Measurements from ENCODE around the gene THUMPD3.

The THUMPD3 gene

GRCh38 chr3:9322780-9323179 lies 40.1 kb upstream of the THUMPD3 start:
- TF ChIP-seq, protein P1, sequence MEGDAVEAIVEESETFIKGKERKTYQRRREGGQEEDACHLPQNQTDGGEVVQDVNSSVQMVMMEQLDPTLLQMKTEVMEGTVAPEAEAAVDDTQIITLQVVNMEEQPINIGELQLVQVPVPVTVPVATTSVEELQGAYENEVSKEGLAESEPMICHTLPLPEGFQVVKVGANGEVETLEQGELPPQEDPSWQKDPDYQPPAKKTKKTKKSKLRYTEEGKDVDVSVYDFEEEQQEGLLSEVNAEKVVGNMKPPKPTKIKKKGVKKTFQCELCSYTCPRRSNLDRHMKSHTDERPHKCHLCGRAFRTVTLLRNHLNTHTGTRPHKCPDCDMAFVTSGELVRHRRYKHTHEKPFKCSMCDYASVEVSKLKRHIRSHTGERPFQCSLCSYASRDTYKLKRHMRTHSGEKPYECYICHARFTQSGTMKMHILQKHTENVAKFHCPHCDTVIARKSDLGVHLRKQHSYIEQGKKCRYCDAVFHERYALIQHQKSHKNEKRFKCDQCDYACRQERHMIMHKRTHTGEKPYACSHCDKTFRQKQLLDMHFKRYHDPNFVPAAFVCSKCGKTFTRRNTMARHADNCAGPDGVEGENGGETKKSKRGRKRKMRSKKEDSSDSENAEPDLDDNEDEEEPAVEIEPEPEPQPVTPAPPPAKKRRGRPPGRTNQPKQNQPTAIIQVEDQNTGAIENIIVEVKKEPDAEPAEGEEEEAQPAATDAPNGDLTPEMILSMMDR (conservative IDR thresholded peaks at IDR 0.05; ENCODE audit: low read length): no peak
- H3K9me2 ChIP-seq (replicated peaks; ENCODE audit: low read depth, low read length): no peaks in the 10 kb centered on the region
- peaks cover 2% of the 10 kb centered on the region; the same call in 1 of the 2 replicates for H3K9me3 ChIP-seq (ENCODE audit: insufficient read depth, low read depth, low read length)
- H3K79me2 ChIP-seq (ENCODE audit: insufficient read depth, low read length): no peaks in the 10 kb centered on the region
- H3K9ac ChIP-seq (ENCODE audit: low read depth, low read length, poor library complexity, severe bottlenecking): no peak overlapping the region
- no peak overlapping the region for H2AFZ ChIP-seq (ENCODE audit: low read length)
- no peak overlapping the region for H3K4me2 ChIP-seq (ENCODE audit: low read depth, low read length, poor library complexity, severe bottlenecking)
- H3F3A ChIP-seq (ENCODE audit: low read depth): no peaks in the 10 kb centered on the region
- H3K36me3 ChIP-seq (ENCODE audit: insufficient read depth, low read length): no peaks in the 10 kb centered on the region
- H3K4me1 ChIP-seq (ENCODE audit: insufficient read depth, low read length, poor library complexity, severe bottlenecking): no peaks in the 10 kb centered on the region
- H3K4me3 ChIP-seq (ENCODE audit: low read length, poor library complexity, severe bottlenecking): no peak overlapping the region
- H4K20me1 ChIP-seq (ENCODE audit: insufficient read depth, low read length, poor library complexity, severe bottlenecking): no peaks in the 10 kb centered on the region
- no peaks in the 10 kb centered on the region for H3K27me3 ChIP-seq (ENCODE audit: insufficient read depth, low read length, poor library complexity, severe bottlenecking)

DNA sequence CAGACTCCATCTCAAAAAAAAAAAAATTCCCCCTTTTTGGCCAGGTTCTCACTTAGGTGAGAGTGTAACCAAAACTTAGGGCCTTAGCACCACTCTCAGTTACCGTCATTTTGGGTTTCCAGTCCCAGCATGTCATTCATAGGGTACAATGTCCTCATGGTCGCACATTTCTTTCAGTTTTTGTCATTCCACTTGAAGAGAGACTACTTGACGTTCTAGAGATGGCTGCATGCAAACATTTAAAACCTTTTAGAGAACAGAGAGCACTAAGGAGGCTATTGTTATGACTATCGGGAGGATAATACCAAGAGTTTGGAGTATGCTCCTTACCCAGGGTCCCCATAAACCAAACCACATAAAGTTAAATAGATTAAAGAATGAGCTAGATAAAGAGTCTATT lies 37.9 kb upstream of the THUMPD3 start:
- peaks cover 2% of the 10 kb centered on the region; the same call in 1 of the 2 replicates for H3K9me3 ChIP-seq (ENCODE audit: insufficient read depth, low read depth, low read length)
- no peak overlapping the region for H3K9ac ChIP-seq (ENCODE audit: low read depth, low read length, poor library complexity, severe bottlenecking)
- no peak overlapping the region for H2AFZ ChIP-seq (ENCODE audit: low read length)
- no peaks in the 10 kb centered on the region for H3F3A ChIP-seq (ENCODE audit: low read depth)
- H3K4me3 ChIP-seq (ENCODE audit: low read length, poor library complexity, severe bottlenecking): no peak overlapping the region
- no peaks in the 10 kb centered on the region for H3K27me3 ChIP-seq (ENCODE audit: insufficient read depth, low read length, poor library complexity, severe bottlenecking)
- H3K4me1 ChIP-seq (ENCODE audit: insufficient read depth, low read length, poor library complexity, severe bottlenecking): no peaks in the 10 kb centered on the region
- no peaks in the 10 kb centered on the region for H3K79me2 ChIP-seq (ENCODE audit: insufficient read depth, low read length)
- H3K4me2 ChIP-seq (ENCODE audit: low read depth, low read length, poor library complexity, severe bottlenecking): no peak overlapping the region
- no peaks in the 10 kb centered on the region for H4K20me1 ChIP-seq (ENCODE audit: insufficient read depth, low read length, poor library complexity, severe bottlenecking)
- H3K36me3 ChIP-seq (ENCODE audit: insufficient read depth, low read length): no peaks in the 10 kb centered on the region
- TF ChIP-seq EZH2phosphoT487 (IDR thresholded peaks at IDR 0.05; ENCODE audit: borderline replicate concordance): no peak
- TF ChIP-seq, protein P1 (conservative IDR thresholded peaks at IDR 0.05; ENCODE audit: low read length): no peak
- H3K9me2 ChIP-seq (replicated peaks; ENCODE audit: low read depth, low read length): no peaks in the 10 kb centered on the region

- Histone ChIP-seq H3K36me3 (ENCODE audit: insufficient read depth, low read length) (no peaks in the 10 kb centered on the region), H3K9me3 (ENCODE audit: insufficient read depth, low read depth, low read length) (peaks cover 2% of the 10 kb centered on the region; the same call in 1 of the 2 replicates), H3K4me1 (ENCODE audit: insufficient read depth, low read length, poor library complexity, severe bottlenecking) (no peaks in the 10 kb centered on the region), H3K4me3 (ENCODE audit: low read length, poor library complexity, severe bottlenecking) (no peak overlapping the region), H3K9me2 (replicated peaks; ENCODE audit: low read depth, low read length) (no peaks in the 10 kb centered on the region), H3K27me3 (ENCODE audit: insufficient read depth, low read length, poor library complexity, severe bottlenecking) (no peaks in the 10 kb centered on the region), H2AFZ (ENCODE audit: low read length) (no peak overlapping the region), H3K9ac (ENCODE audit: low read depth, low read length, poor library complexity, severe bottlenecking) (no peak overlapping the region), H3F3A (ENCODE audit: low read depth) (no peaks in the 10 kb centered on the region), H3K79me2 (ENCODE audit: insufficient read depth, low read length) (no peaks in the 10 kb centered on the region), H4K20me1 (ENCODE audit: insufficient read depth, low read length, poor library complexity, severe bottlenecking) (no peaks in the 10 kb centered on the region), H3K4me2 (ENCODE audit: low read depth, low read length, poor library complexity, severe bottlenecking) (no peak overlapping the region)
- no peak for TF ChIP-seq EZH2phosphoT487 (IDR thresholded peaks at IDR 0.05; ENCODE audit: borderline replicate concordance)
- TF ChIP-seq, protein P1 (conservative IDR thresholded peaks at IDR 0.05; ENCODE audit: low read length): no peak
Observed at GRCh38 chr3:9327578-9327977, 35.3 kb upstream of the THUMPD3 start.
